ENCODE data around the gene NPIPA8. TPM values are rescaled to one million over a fixed set of nuclear protein-coding genes. Genes with fewer than 3 reads are reported as not detected.
"Not testable (repeated sequence)": the region's sequence is repeated elsewhere in the genome, so short reads cannot be mapped to it uniquely, and the experiment has no call there.

The NPIPA8 gene
- total RNA-seq: not detected in 2 replicates

GRCh38 chr16:18336636-18337035 lies at the start of gene NPIPA8:
Gene NPIPA8, minus strand, starts transcription at chr16:18336736. Its CDS starts 4,074 bp downstream, at chr16:18332662.
- not testable (repeated sequence) for DNase-seq (ENCODE audit: low read depth in 2 of 2)

- DNase-seq (ENCODE audit: low read depth in 2 of 2): not testable (repeated sequence)
These were observed 48.7 kb upstream of the NPIPA8 start for GRCh38 chr16:18385285-18385684.

- DNase-seq (ENCODE audit: low read depth in 2 of 2): not testable (repeated sequence)
These were observed 48.3 kb upstream of the NPIPA8 start for GRCh38 chr16:18384869-18385268.

GRCh38 chr16:18384098-18384636 lies 47.6 kb upstream of the NPIPA8 start:
- not testable (repeated sequence) for DNase-seq (ENCODE audit: low read depth in 2 of 2)

- DNase-seq (ENCODE audit: low read depth in 2 of 2): not testable (repeated sequence)
These were observed 46.2 kb upstream of the NPIPA8 start for GRCh38 chr16:18382696-18383095.

- DNase-seq (ENCODE audit: low read depth in 2 of 2): not testable (repeated sequence)
These were observed 11.2 kb upstream of the NPIPA8 start for GRCh38 chr16:18347742-18348141.

- not testable (repeated sequence) for DNase-seq (ENCODE audit: low read depth in 2 of 2)
These were observed 10.5 kb upstream of the NPIPA8 start for GRCh38 chr16:18346993-18347392.

GRCh38 chr16:18344634-18345033 lies 8.1 kb upstream of the NPIPA8 start:
- DNase-seq (ENCODE audit: low read depth in 2 of 2): not testable (repeated sequence)

GRCh38 chr16:18341986-18342385 lies 5.5 kb upstream of the NPIPA8 start:
- not testable (repeated sequence) for DNase-seq (ENCODE audit: low read depth in 2 of 2)

- not testable (repeated sequence) for DNase-seq (ENCODE audit: low read depth in 2 of 2)
These were observed 5.0 kb upstream of the NPIPA8 start for GRCh38 chr16:18341417-18341960.

GRCh38 chr16:18339210-18339609 lies 2.7 kb upstream of the NPIPA8 start:
- not testable (repeated sequence) for DNase-seq (ENCODE audit: low read depth in 2 of 2)

GRCh38 chr16:18311811-18312210 lies 24.7 kb downstream of the NPIPA8 start:
- not testable (repeated sequence) for DNase-seq (ENCODE audit: low read depth in 2 of 2)

GRCh38 chr16:18309159-18309558 lies 27.4 kb downstream of the NPIPA8 start:
- DNase-seq (ENCODE audit: low read depth in 2 of 2): not testable (repeated sequence)

GRCh38 chr16:18307241-18307640 lies 29.3 kb downstream of the NPIPA8 start:
- DNase-seq (ENCODE audit: low read depth in 2 of 2): not testable (repeated sequence)

GRCh38 chr16:18306066-18306465 lies 30.5 kb downstream of the NPIPA8 start:
- DNase-seq (ENCODE audit: low read depth in 2 of 2): not testable (repeated sequence)

GRCh38 chr16:18303059-18303706 lies 33.4 kb downstream of the NPIPA8 start:
- DNase-seq (ENCODE audit: low read depth in 2 of 2): not testable (repeated sequence)

- DNase-seq (ENCODE audit: low read depth in 2 of 2): not testable (repeated sequence)
These were observed 38.8 kb downstream of the NPIPA8 start for GRCh38 chr16:18297714-18298113.

GRCh38 chr16:18296931-18297330 lies 39.6 kb downstream of the NPIPA8 start:
- not testable (repeated sequence) for DNase-seq (ENCODE audit: low read depth in 2 of 2)

- DNase-seq (ENCODE audit: low read depth in 2 of 2): not testable (repeated sequence)
These were observed 42.2 kb downstream of the NPIPA8 start for GRCh38 chr16:18294371-18294770.

GRCh38 chr16:18293337-18293956 lies 43.1 kb downstream of the NPIPA8 start:
- DNase-seq (ENCODE audit: low read depth in 2 of 2): not testable (repeated sequence)

- DNase-seq (ENCODE audit: low read depth in 2 of 2): not testable (repeated sequence)
These were observed 45.6 kb downstream of the NPIPA8 start for GRCh38 chr16:18290959-18291358.

GRCh38 chr16:18286342-18286741 lies 50.2 kb downstream of the NPIPA8 start:
- not testable (repeated sequence) for DNase-seq (ENCODE audit: low read depth in 2 of 2)

Measured in lung microvascular endothelial cell (primary cell).